Gastrocnemius medialis (tissue), 4 donors: ENCODE results near the gene TOR3A. TPM values are rescaled to one million over a fixed set of nuclear protein-coding genes. Genes with fewer than 3 reads are reported as not detected.

ENCODE experiments used
- ATAC-seq, 2 donors: fragments of 150-250 bp; one replicate each; pipeline ENCODE4 v1.9.1; 2016
- DNase-seq, 2 donors: peaks; one replicate each; pipeline ENCODE4 v3.0.0-alpha.2; 2019
- H3K27ac ChIP-seq, 4 donors: fragments of 200-600 bp; sonication (generic); 1 replicate in 1 of 4; 2 replicates in 3 of 4; pipeline ENCODE4 v1.5.1; 2016 to 2018; ENCODE audit warnings: mild to moderate bottlenecking in 2 of 4, moderate library complexity in 1 of 4
- H3K27me3 ChIP-seq, 3 donors: fragments of 200-600 bp; sonication (generic) in 2 of 3; 1 replicate in 1 of 3; 2 replicates in 2 of 3; pipeline versions ENCODE4 v1.5.1 to v1.6.0; 2016 to 2019; ENCODE audit warnings: mild to moderate bottlenecking in 1 of 3, moderate library complexity in 1 of 3
- H3K36me3 ChIP-seq, 2 donors: fragments of 200-600 bp; sonication (generic) in 1 of 2; one replicate each; pipeline ENCODE4 v1.5.1; 2017 to 2018
- H3K4me1 ChIP-seq, 2 donors: fragments of 200-600 bp; sonication (generic) in 1 of 2; one replicate each; pipeline ENCODE4 v1.5.1; 2016 to 2017; ENCODE audit warnings: mild to moderate bottlenecking in 2 of 2
- H3K4me3 ChIP-seq, 4 donors: fragments of 200-600 bp; sonication (generic) in 3 of 4; 1 replicate in 1 of 4; 2 replicates in 3 of 4; pipeline ENCODE4 v1.5.1; 2016 to 2019; ENCODE audit warnings: mild to moderate bottlenecking in 2 of 4
- H3K9me3 ChIP-seq, 3 donors: fragments of 200-600 bp; sonication (generic) in 2 of 3; 1 replicate in 1 of 3; 2 replicates in 2 of 3; pipeline ENCODE4 v1.5.1; 2016 to 2019
- POLR2A ChIP-seq, 2 donors: fragments of 450-650 bp; IDR thresholded peaks; one replicate each; pipeline ENCODE4 v1.6.1; 2017; ENCODE audit warnings: antibody characterized with exemption in 2 of 2, mild to moderate bottlenecking in 2 of 2, moderate library complexity in 2 of 2
- in situ Hi-C, 4 donors: fragments of 200-750 bp; cut with MboI; loops; one replicate each; pipeline versions ENCODE4 v1.15.0 to v1.8.0; 2017; ENCODE audit warnings: low sequenced_read_pairs in 4 of 4
- intact Hi-C: fragments of 100-400 bp; cut with DNase I; formaldehyde crosslinking; loops from one replicate; pipeline ENCODE4 v1.15.1; 2023; ENCODE audit warnings: low total_unique reads
- total RNA-seq, 4 donors: library from RNA; depleted of rRNA; stranded (reverse); fragments of >200 nt; gene quantifications; one replicate each; pipeline versions ENCODE4 v1.1.0 to v1.2.3, GENCODE V29; 2016
- TF ChIP-seq, protein P1 (sequence below), 5 experiments: fragments of 450-650 bp in 3 of 5; fragments of 200-600 bp in 2 of 5; sonication (generic) in 2 of 5; IDR thresholded peaks in 4 of 5; conservative IDR thresholded peaks in 1 of 5; 1 replicate in 4 of 5; 2 replicates in 1 of 5; pipeline ENCODE4 v1.5.1; 2016 to 2019; ENCODE audit warnings: antibody characterized with exemption in 5 of 5, mild to moderate bottlenecking in 3 of 5, moderate library complexity in 3 of 5

Gene TOR3A
- total RNA-seq, 4 donors from 2014 or later: 19.2 to 78.6 (median 29.0) TPM

DNA sequence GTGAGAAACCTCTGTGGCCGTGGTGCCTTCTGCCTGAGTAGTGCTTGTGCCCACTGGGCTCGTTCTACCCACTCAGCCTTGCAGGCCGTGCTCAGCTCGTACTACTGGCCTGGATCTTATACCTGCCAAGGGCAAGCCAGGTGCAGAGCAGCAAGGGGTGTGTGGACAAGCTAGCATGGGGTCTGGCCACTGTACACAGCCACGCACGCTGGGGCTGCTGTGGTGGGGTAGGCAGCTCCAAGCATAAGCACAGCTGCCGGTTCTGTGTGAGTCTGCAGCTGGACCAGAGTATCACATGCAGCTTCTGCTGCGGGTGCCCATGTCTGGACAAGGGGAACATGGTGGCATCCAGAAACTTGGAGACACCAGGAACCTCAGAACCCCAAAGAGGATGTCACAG is 39.8 kb upstream of the TOR3A start:
- no peak for ATAC-seq

DNA sequence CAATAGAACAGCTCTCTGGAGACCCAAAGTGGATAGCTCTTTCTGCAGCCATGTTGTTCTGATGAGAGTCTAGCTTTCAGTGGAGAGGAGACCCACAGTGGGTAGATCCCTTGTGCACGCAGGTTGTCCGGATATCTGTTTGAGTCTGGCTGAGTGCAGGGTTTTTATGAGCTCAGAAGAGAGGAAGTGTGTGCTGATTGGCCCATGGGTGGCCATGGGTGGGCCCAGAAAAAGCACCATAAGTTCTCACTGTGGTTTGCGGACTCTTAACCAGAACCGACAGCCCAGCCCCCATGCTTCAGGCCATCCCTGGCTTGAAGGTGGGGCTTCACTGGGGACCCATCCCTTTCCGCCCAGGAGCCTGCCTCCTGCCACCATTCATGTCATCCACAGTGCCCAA is 39.2 kb upstream of the TOR3A start:
- H3K4me3 ChIP-seq: no peak overlapping the region
- no peak for ATAC-seq
- no peaks in the 10 kb centered on the region for H3K9me3 ChIP-seq
- H3K27ac ChIP-seq: no peak overlapping the region
- H3K27me3 ChIP-seq: no peaks in the 10 kb centered on the region
- no peak for TF ChIP-seq POLR2A (IDR thresholded peaks at IDR 0.05)
- TF ChIP-seq, protein P1, sequence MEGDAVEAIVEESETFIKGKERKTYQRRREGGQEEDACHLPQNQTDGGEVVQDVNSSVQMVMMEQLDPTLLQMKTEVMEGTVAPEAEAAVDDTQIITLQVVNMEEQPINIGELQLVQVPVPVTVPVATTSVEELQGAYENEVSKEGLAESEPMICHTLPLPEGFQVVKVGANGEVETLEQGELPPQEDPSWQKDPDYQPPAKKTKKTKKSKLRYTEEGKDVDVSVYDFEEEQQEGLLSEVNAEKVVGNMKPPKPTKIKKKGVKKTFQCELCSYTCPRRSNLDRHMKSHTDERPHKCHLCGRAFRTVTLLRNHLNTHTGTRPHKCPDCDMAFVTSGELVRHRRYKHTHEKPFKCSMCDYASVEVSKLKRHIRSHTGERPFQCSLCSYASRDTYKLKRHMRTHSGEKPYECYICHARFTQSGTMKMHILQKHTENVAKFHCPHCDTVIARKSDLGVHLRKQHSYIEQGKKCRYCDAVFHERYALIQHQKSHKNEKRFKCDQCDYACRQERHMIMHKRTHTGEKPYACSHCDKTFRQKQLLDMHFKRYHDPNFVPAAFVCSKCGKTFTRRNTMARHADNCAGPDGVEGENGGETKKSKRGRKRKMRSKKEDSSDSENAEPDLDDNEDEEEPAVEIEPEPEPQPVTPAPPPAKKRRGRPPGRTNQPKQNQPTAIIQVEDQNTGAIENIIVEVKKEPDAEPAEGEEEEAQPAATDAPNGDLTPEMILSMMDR (IDR thresholded peaks at IDR 0.05 in 4 of 5, conservative IDR thresholded peaks at IDR 0.05 in 1 of 5): no peak
- H3K36me3 ChIP-seq: no peaks in the 10 kb centered on the region
- intact Hi-C loops (no loop called here), in situ Hi-C loops (no loop called here)
- H3K4me1 ChIP-seq: peaks cover 20 to 23% of the 10 kb centered on the region in 2 donors
- no peak for DNase-seq

More for the DNA sequence above, 39.8 kb upstream of the TOR3A start:
- Histone ChIP-seq H3K27me3 (no peaks in the 10 kb centered on the region), H3K4me3 (no peak overlapping the region), H3K4me1 (peaks cover 14 to 19% of the 10 kb centered on the region in 2 donors), H3K36me3 (no peaks in the 10 kb centered on the region), H3K27ac (no peak overlapping the region), H3K9me3 (no peaks in the 10 kb centered on the region)
- no peak for TF ChIP-seq POLR2A (IDR thresholded peaks at IDR 0.05)
- TF ChIP-seq, protein P1 (IDR thresholded peaks at IDR 0.05 in 4 of 5, conservative IDR thresholded peaks at IDR 0.05 in 1 of 5): no peak
- intact Hi-C loops (no loop called here), in situ Hi-C loops (no loop called here)
- DNase-seq: no peak

DNA sequence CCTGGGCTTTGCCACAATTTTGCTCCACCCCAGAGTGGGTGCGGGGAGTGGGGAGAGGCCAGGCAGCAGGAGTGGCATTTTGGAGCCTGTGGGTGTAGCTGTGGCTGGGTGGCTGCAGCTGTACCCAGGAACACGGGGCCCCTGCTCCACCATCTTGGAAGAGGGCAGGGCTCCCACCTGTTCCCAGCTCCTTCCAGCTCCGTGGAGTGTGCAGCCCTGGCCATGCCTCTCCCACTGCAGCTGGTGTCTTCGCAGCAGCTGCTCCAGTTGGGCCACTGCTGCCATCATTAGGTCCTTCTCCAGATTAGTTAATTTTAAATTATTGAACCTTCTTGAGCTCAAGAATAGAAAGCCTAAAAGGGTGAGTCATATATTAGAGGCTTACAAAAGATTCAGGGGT is 38.6 kb upstream of the TOR3A start:
- ATAC-seq: no peak
- TF ChIP-seq, protein P1 (IDR thresholded peaks at IDR 0.05 in 4 of 5, conservative IDR thresholded peaks at IDR 0.05 in 1 of 5): no peak
- TF ChIP-seq POLR2A (IDR thresholded peaks at IDR 0.05): no peak
- Histone ChIP-seq H3K36me3 (no peaks in the 10 kb centered on the region), H3K27ac (no peak overlapping the region), H3K27me3 (no peaks in the 10 kb centered on the region), H3K4me1 (peaks cover 23 to 26% of the 10 kb centered on the region in 2 donors), H3K4me3 (no peak overlapping the region), H3K9me3 (no peaks in the 10 kb centered on the region)
- intact Hi-C loops: no loop called here
- in situ Hi-C loops: no loop called here
- no peak for DNase-seq

DNA sequence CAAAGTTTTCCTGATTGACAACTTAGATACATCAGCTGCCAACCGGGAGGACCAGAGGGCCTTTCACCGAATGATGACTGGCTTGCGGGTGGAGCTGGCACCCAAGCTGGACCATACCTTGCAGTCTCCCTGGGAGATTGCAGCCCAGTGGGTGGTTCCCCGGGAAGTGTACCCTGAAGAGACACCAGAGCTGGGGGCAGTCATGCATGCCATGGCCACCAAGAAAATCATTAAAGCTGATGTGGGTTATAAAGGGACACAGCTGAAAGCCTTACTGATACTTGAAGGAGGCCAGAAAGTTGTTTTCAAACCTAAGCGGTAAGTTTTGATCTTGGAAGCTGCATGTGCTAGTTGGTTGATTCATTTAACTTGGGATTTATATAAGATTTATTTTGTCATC is 38.0 kb upstream of the TOR3A start:
- in situ Hi-C loops: no loop called here
- DNase-seq: no peak

More for the DNA sequence above, 38.0 kb upstream of the TOR3A start:
- H3K36me3 ChIP-seq: no peaks in the 10 kb centered on the region
- H3K4me3 ChIP-seq: no peak overlapping the region
- no peaks in the 10 kb centered on the region for H3K27me3 ChIP-seq
- no peaks in the 10 kb centered on the region for H3K9me3 ChIP-seq
- peaks cover 23 to 24% of the 10 kb centered on the region in 2 donors for H3K4me1 ChIP-seq
- intact Hi-C loops: no loop called here
- H3K27ac ChIP-seq: no peak overlapping the region
- no peak for ATAC-seq
- no peak for TF ChIP-seq POLR2A (IDR thresholded peaks at IDR 0.05)
- TF ChIP-seq, protein P1 (IDR thresholded peaks at IDR 0.05 in 4 of 5, conservative IDR thresholded peaks at IDR 0.05 in 1 of 5): no peak
